ENCODE measurements around the gene VAPA.
"Not testable (repeated sequence)": the region's sequence is repeated elsewhere in the genome, so short reads cannot be mapped to it uniquely, and the experiment has no call there.

The VAPA gene

GRCh38 chr18:9887992-9888391, 25.8 kb upstream of the VAPA start:
- no peak for DNase-seq

GRCh38 chr18:9890196-9890595, 23.6 kb upstream of the VAPA start:
- DNase-seq, result no peak

GRCh38 chr18:9890957-9891356, 22.9 kb upstream of the VAPA start:
- DNase-seq, result no peak

- not testable (repeated sequence) for DNase-seq
Observed at GRCh38 chr18:9891515-9891914, 22.3 kb upstream of the VAPA start.

- no peak for DNase-seq
Observed at GRCh38 chr18:9894454-9895068, 19.3 kb upstream of the VAPA start.

- no peak for DNase-seq
Observed at GRCh38 chr18:9897129-9897528, 16.7 kb upstream of the VAPA start.

- DNase-seq, result not testable (repeated sequence)
Observed at GRCh38 chr18:9897787-9898291, 16.0 kb upstream of the VAPA start.

GRCh38 chr18:9898792-9899549, 14.8 kb upstream of the VAPA start:
- DNase-seq, result no peak

GRCh38 chr18:9899550-9899930, 14.3 kb upstream of the VAPA start:
- DNase-seq, result not testable (repeated sequence)

GRCh38 chr18:9900699-9901098, 13.1 kb upstream of the VAPA start:
- DNase-seq, result no peak

GRCh38 chr18:9901377-9901776, 12.4 kb upstream of the VAPA start:
- no peak for DNase-seq

GRCh38 chr18:9902264-9902663, 11.6 kb upstream of the VAPA start:
- not testable (repeated sequence) for DNase-seq

- no peak for DNase-seq
Observed at GRCh38 chr18:9902832-9903231, 11.0 kb upstream of the VAPA start.

GRCh38 chr18:9905401-9905922, 8.4 kb upstream of the VAPA start:
- DNase-seq, result no peak

GRCh38 chr18:9906481-9906880, 7.3 kb upstream of the VAPA start:
- DNase-seq, result no peak

GRCh38 chr18:9907867-9908266, 5.9 kb upstream of the VAPA start:
- DNase-seq, result no peak

GRCh38 chr18:9910071-9910470, 3.7 kb upstream of the VAPA start:
- DNase-seq, result no peak

GRCh38 chr18:9910661-9911060, 3.2 kb upstream of the VAPA start:
- DNase-seq, result no peak

GRCh38 chr18:9911226-9911625, 2.6 kb upstream of the VAPA start:
- DNase-seq, result no peak

- not testable (repeated sequence) for DNase-seq
Observed at GRCh38 chr18:9912285-9912684, 1.5 kb upstream of the VAPA start.

- DNase-seq, result no peak
Observed at GRCh38 chr18:9913151-9913525, 678 bp upstream of the VAPA start.

- no peak for DNase-seq
Observed at GRCh38 chr18:9914334-9914583, 443 bp downstream of the VAPA start.

- peak; percentile 39 to 44 for DNase-seq
Observed at GRCh38 chr18:9914584-9915290, 921 bp downstream of the VAPA start.

All from bone marrow (tissue), 2 donors.